ENCODE data around the gene TMEM190. TPM values are rescaled to one million over a fixed set of nuclear protein-coding genes. Genes with fewer than 3 reads are reported as not detected.
"Not testable (repeated sequence)": the region's sequence is repeated elsewhere in the genome, so short reads cannot be mapped to it uniquely, and the experiment has no call there.

Gene TMEM190
- total RNA-seq, 1 donor from 2014 or later: 16.2 TPM

DNA sequence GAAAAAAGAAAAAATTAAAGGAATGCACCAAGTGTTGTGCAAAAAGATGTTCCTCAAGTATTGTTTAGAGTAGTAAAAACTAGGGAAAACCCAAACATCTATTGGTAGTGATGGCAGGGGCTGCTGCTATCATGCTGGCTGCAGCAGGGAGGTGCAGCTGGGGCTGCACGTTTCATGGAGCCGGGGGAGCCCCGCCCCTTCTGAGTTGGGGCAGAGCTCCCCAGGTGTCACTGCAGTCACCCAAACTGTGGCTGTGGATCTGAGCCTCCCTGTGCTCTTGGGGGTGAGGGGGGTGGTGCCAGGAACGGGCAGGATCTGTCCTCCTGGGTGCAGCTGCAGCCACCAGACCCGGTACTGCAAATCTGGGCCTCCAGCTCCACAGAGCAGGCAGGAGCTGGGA lies 42.5 kb downstream of the TMEM190 start:
- peaks cover 5% of the 10 kb centered on the region for H3K27me3 ChIP-seq (ENCODE audit: low read depth)
- TF ChIP-seq, protein P1, sequence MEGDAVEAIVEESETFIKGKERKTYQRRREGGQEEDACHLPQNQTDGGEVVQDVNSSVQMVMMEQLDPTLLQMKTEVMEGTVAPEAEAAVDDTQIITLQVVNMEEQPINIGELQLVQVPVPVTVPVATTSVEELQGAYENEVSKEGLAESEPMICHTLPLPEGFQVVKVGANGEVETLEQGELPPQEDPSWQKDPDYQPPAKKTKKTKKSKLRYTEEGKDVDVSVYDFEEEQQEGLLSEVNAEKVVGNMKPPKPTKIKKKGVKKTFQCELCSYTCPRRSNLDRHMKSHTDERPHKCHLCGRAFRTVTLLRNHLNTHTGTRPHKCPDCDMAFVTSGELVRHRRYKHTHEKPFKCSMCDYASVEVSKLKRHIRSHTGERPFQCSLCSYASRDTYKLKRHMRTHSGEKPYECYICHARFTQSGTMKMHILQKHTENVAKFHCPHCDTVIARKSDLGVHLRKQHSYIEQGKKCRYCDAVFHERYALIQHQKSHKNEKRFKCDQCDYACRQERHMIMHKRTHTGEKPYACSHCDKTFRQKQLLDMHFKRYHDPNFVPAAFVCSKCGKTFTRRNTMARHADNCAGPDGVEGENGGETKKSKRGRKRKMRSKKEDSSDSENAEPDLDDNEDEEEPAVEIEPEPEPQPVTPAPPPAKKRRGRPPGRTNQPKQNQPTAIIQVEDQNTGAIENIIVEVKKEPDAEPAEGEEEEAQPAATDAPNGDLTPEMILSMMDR (IDR thresholded peaks at IDR 0.05): no peak
- no peaks in the 10 kb centered on the region for H3K4me1 ChIP-seq
- intact Hi-C loops (cut with DNase I): no loop called here
- no peak for DNase-seq
- H3K9me3 ChIP-seq: no peaks in the 10 kb centered on the region
- no peak overlapping the region for H3K4me3 ChIP-seq
- no peaks in the 10 kb centered on the region for H3K36me3 ChIP-seq
- ATAC-seq: no peak
- H3K27ac ChIP-seq: no peak overlapping the region

DNA sequence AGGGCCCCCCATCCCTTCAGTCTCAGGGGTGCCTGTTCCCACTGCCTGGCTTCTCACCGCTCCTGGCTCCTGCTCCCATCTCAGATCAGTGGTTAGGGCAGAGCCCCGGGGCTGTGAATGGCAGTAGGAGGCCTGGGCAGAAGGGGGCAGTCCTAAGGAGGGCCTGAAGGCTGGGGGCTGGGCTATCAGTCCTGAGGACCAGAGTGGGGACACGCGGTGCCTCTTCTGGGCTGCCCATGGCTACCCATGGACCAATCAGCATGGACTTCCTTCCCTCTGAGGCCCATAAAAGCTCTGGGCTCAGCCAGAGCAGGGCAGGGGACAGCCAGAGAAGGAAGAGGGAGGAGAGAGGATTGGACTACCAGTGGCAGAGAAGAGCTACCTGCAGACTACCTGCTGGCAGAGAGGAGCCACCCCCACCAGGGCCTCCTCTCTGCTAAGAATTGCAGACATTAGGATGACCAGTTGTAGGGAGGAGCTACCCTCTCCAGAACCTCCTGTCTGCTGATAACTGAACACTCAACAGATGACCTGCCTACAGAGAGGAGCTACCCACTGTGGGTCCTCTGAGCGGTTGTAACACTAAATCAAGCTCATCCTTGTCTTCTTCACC lies 43.1 kb downstream of the TMEM190 start:
- H3K4me3 ChIP-seq: no peak overlapping the region
- intact Hi-C loops (cut with DNase I): no loop called here
- no peak for DNase-seq
- H3K27ac ChIP-seq: no peak overlapping the region
- H3K27me3 ChIP-seq (ENCODE audit: low read depth): peaks cover 12% of the 10 kb centered on the region
- H3K4me1 ChIP-seq: no peaks in the 10 kb centered on the region
- ATAC-seq: peak in 1 of 2 donors; percentile 33
- no peaks in the 10 kb centered on the region for H3K36me3 ChIP-seq
- no peaks in the 10 kb centered on the region for H3K9me3 ChIP-seq
- TF ChIP-seq, protein P1 (IDR thresholded peaks at IDR 0.05): no peak

DNA sequence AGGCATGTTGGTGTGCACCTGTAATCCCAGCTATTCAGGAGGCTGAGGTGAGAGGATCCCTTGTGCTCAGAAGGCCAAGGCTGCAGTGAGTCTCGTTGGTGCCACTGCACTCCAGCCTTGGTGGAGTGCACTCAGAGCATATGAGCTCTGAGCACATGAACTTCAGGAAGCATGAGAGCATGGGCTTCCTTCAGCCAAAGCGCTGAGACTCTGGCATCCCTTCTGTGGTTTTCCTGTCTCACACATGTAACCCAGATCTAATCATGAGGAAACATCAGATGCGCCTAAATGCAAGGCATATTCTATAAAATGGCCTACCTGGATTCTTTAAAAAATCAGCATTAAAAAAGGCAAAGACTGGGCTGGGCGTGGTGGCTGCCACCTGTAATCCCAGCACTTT lies 44.7 kb downstream of the TMEM190 start:
- H3K9me3 ChIP-seq; intact Hi-C loops (cut with DNase I); H3K4me1 ChIP-seq; H3K4me3 ChIP-seq; ATAC-seq; H3K36me3 ChIP-seq; DNase-seq; H3K27ac ChIP-seq: not testable (repeated sequence)
- peaks cover 12% of the 10 kb centered on the region for H3K27me3 ChIP-seq (ENCODE audit: low read depth)

DNA sequence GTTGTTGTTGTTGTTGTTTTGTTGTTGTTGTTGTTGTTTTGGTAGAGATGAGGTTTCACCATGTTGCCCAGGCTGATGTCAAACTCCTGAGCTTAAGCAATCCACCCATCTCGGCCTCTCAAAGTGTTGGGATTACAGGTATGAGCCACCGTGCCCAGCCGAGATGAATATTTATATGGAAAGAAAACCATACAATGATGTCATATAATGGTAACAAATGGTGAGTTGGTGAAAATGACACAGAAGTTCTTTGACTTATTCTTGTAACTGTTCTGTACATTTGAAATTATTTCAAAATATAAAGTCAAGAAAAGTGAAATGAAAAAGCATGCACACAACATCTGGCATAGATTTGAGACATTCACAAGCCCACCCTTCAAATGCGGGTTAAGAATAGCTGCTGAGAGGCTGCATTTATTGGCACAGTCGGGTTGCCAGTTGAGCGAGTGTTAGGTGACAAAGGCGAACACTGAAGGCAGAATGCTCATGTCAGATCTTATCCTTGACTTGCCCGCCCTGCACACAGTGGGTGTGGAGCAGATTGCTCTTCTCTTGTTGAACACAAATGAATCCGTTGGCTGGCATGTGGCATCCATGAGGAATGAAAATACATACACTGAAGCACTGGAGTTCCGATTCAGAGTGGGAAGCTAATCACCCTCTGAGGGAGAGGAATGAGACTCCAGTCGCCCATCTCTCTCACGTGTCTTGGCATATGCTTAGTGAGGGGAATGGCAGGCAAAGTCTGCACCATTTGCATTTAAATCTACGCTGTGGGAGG lies 46.8 kb downstream of the TMEM190 start:
- DNase-seq (no peak), ATAC-seq (no peak)
- Histone ChIP-seq H3K4me3 (no peak overlapping the region), H3K27me3 (ENCODE audit: low read depth) (peaks cover 12% of the 10 kb centered on the region), H3K9me3 (no peaks in the 10 kb centered on the region), H3K4me1 (no peaks in the 10 kb centered on the region), H3K27ac (no peak overlapping the region), H3K36me3 (no peaks in the 10 kb centered on the region)
- TF ChIP-seq, protein P1 (IDR thresholded peaks at IDR 0.05): no peak
- intact Hi-C loops (cut with DNase I): no loop called here

DNA sequence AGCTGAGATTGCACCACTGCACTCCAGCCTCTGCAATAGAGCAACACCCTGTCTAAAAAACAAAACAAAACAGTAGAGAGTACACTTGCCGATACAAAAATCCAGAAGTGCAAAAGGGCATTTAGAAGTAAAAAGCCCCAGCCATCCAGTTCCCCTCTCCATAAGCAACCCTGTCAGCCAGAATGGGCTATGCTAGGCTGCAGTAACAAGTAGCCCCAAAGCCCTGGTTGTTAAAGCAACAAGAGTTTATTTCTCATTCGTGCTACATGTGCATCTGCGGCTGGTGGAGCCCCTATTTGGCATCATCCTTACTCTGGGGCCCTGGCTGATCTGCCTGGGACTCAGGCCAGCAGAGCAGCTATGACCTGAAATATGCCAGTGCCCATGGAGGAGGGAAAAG lies 47.9 kb downstream of the TMEM190 start:
- Histone ChIP-seq H3K4me3 (no peak overlapping the region), H3K27ac (no peak overlapping the region), H3K36me3 (no peaks in the 10 kb centered on the region), H3K27me3 (ENCODE audit: low read depth) (peaks cover 17% of the 10 kb centered on the region), H3K9me3 (no peaks in the 10 kb centered on the region), H3K4me1 (no peaks in the 10 kb centered on the region)
- TF ChIP-seq, protein P1 (IDR thresholded peaks at IDR 0.05): no peak
- no peak for ATAC-seq
- no peak for DNase-seq
- intact Hi-C loops (cut with DNase I): no loop called here

DNA sequence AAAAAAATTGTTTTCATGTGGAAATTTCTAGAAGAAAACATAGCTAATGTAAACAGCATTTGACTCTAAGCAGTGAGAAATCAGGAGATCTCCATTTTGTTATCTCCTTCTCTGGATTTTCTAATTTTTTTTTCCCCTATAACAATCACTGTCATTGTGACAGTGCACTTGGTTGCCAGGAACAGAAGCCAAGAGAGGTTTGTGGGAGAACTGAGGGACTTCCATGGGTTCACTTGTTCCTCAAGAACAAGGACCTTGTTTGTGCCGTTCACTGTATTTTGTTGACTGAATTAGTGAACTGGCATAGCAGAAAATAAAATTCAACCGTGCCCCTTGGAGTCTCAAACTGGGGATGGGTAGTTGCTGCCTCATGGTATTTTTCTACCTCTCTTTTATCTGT lies 49.4 kb downstream of the TMEM190 start:
- H3K36me3 ChIP-seq: no peaks in the 10 kb centered on the region
- no peak for ATAC-seq
- no peaks in the 10 kb centered on the region for H3K9me3 ChIP-seq
- intact Hi-C loops (cut with DNase I): no loop called here
- H3K27ac ChIP-seq: no peak overlapping the region
- no peak for DNase-seq
- H3K27me3 ChIP-seq (ENCODE audit: low read depth): peaks cover 23% of the 10 kb centered on the region
- TF ChIP-seq, protein P1 (IDR thresholded peaks at IDR 0.05): no peak
- no peaks in the 10 kb centered on the region for H3K4me1 ChIP-seq
- no peak overlapping the region for H3K4me3 ChIP-seq

Measured in lower lobe of right lung (tissue), 2 donors.